HepG2 (cell line): ENCODE measurements around the gene EPS8L3. TPM values are rescaled to one million over a fixed set of nuclear protein-coding genes. Genes with fewer than 3 reads are reported as not detected.
A peak's percentile ranks its signal among the peaks of the same experiment; 100 is the strongest.

Source experiments
- HIC2 ChIP-seq: sonication (generic); formaldehyde crosslinking; IDR thresholded peaks from 2 replicates; pipeline ENCODE4 v1.9.0; 2022; ENCODE audit warnings: low read depth, missing genetic modification reagents
- ISL2 ChIP-seq: sonication (generic); formaldehyde crosslinking; IDR thresholded peaks from 2 replicates; pipeline ENCODE4 v1.5.0; 2020; ENCODE audit warnings: missing genetic modification reagents
- MAZ ChIP-seq, 2 experiments: sonication (generic) in 1 of 2; formaldehyde crosslinking in 1 of 2; IDR thresholded peaks; 2 replicates each; pipeline versions ENCODE4 v1.5.0 to v1.6.1; 2012 to 2020; ENCODE audit warnings: low read depth in 2 of 2, mild to moderate bottlenecking in 2 of 2, borderline replicate concordance in 1 of 2, improper control_type of control experiment in 1 of 2, low read length in 1 of 2, missing genetic modification reagents in 1 of 2, moderate library complexity in 1 of 2
- MEIS1 ChIP-seq: sonication (generic); formaldehyde crosslinking; IDR thresholded peaks from 2 replicates; pipeline ENCODE4 v1.9.0; 2021; ENCODE audit warnings: mild to moderate bottlenecking, missing genetic modification reagents, moderate library complexity, borderline replicate concordance
- MIXL1 ChIP-seq: IDR thresholded peaks from 2 replicates; pipeline ENCODE4 v1.6.1; 2016
- NFKB2 ChIP-seq: sonication (generic); formaldehyde crosslinking; IDR thresholded peaks from 2 replicates; pipeline ENCODE4 v1.4.0; 2020; ENCODE audit warnings: missing genetic modification reagents, borderline replicate concordance
- NR2F6 ChIP-seq, 2 experiments: IDR thresholded peaks; 2 replicates each; pipeline ENCODE4 v1.6.1; 2016; ENCODE audit warnings: antibody characterized with exemption in 1 of 2, mild to moderate bottlenecking in 1 of 2
- SKI ChIP-seq: fragments of 450-650 bp; IDR thresholded peaks from one replicate; pipeline ENCODE4 v1.6.1; 2018; ENCODE audit warnings: mild to moderate bottlenecking; ENCODE audit not compliant: partially characterized antibody
- TCF7 ChIP-seq: sonication (generic); IDR thresholded peaks from 2 replicates; pipeline ENCODE4 v1.6.1; 2016; ENCODE audit warnings: antibody characterized with exemption, low read depth
- XRCC5 ChIP-seq: fragments of 200-400 bp; formaldehyde crosslinking; optimal IDR thresholded peaks from 2 replicates; pipeline ENCODE3; 2017; ENCODE audit warnings: mild to moderate bottlenecking, low read length
- ZBTB38 ChIP-seq: sonication (generic); formaldehyde crosslinking; IDR thresholded peaks from 2 replicates; pipeline ENCODE4 v1.5.1; 2020; ENCODE audit warnings: mild to moderate bottlenecking, missing genetic modification reagents
- ZBTB49 ChIP-seq: sonication (generic); formaldehyde crosslinking; IDR thresholded peaks from 2 replicates; pipeline ENCODE4 v1.4.0; 2020; ENCODE audit warnings: missing genetic modification reagents, borderline replicate concordance
- ZFP91 ChIP-seq: sonication (generic); formaldehyde crosslinking; IDR thresholded peaks from 2 replicates; pipeline ENCODE4 v1.9.0; 2022; ENCODE audit warnings: missing genetic modification reagents, mild to moderate bottlenecking, borderline replicate concordance
- ZNF687 ChIP-seq: sonication (generic); formaldehyde crosslinking; IDR thresholded peaks from 2 replicates; pipeline ENCODE4 v1.5.1; 2020; ENCODE audit warnings: mild to moderate bottlenecking, missing genetic modification reagents, moderate library complexity
- ZSCAN5A ChIP-seq: sonication (generic); formaldehyde crosslinking; IDR thresholded peaks from 2 replicates; pipeline ENCODE4 v1.8.0; 2022; ENCODE audit warnings: mild to moderate bottlenecking, missing genetic modification reagents, borderline replicate concordance
- polyA plus RNA-seq, 8 experiments: library from polyadenylated mRNA; depleted of rRNA in 3 of 8; stranded (reverse) in 7 of 8; unstranded in 1 of 8; fragments of >200 nt; fragmentation: Illumina TruSeq in 4 of 8; extraction: Trizol in 4 of 8; gene quantifications; 2 replicates each; pipeline versions ENCODE4 v1.2.1 to v1.2.3, GENCODE V29; 2011 to 2016; ENCODE audit warnings: low read depth in 4 of 8, missing spikeins in 1 of 8, mixed read lengths in 1 of 8; ENCODE audit not compliant: insufficient read depth in 1 of 8
- total RNA-seq, 5 experiments: library from RNA; depleted of rRNA; stranded (reverse); fragments of >200 nt; fragmentation: Illumina TruSeq; extraction: Trizol; gene quantifications; 2 replicates each; pipeline ENCODE4 v1.2.3, GENCODE V29; 2016; ENCODE audit warnings: low read depth in 1 of 5

The EPS8L3 gene
- total and polyA plus RNA-seq, 2 of the 13 experiments (the other 11 are each of a cell fraction or from before 2014, with no cell fraction given), result 18.2 to 106 TPM

GRCh38 chr1:109790735-109791494, 27.2 kb upstream of the EPS8L3 start (continued):
- TF ChIP-seq ZNF687 (CRISPR knock-in tag), result peak; percentile 85
- peak; percentile 6; the same call in 1 of the 2 replicates for TF ChIP-seq TCF7
- no peak for TF ChIP-seq SKI
- peak; percentile 59 for TF ChIP-seq ISL2 (CRISPR knock-in tag)
- TF ChIP-seq HIC2, result 0 out of 2 replicates have a peak, but pooled peaks have one; percentile 65
- no peak for TF ChIP-seq ZBTB49 (CRISPR knock-in tag)
- TF ChIP-seq ZBTB38, result 0 out of 2 replicates have a peak, but pooled peaks have one; percentile 52
- TF ChIP-seq MAZ (IDR thresholded peaks at IDR 0.05; ENCODE audit: borderline replicate concordance, low read depth, low read length), result no peak
- TF ChIP-seq MAZ (CRISPR knock-in tag; IDR thresholded peaks at IDR 0.05; ENCODE audit: low read depth), result 0 out of 2 replicates have a peak, but pooled peaks have one; percentile 27
- no peak for TF ChIP-seq NR2F6 (IDR thresholded peaks at IDR 0.05)
- TF ChIP-seq NR2F6 (CRISPR knock-in tag; IDR thresholded peaks at IDR 0.05), result 0 out of 2 replicates have a peak, but pooled peaks have one; percentile 25
- peak; percentile 27; the same call in 1 of the 2 replicates for TF ChIP-seq ZFP91 (CRISPR knock-in tag)
- 0 out of 2 replicates have a peak, but pooled peaks have one; percentile 45 for TF ChIP-seq ZSCAN5A (CRISPR knock-in tag)
- peak; percentile 43; the same call in 1 of the 2 replicates for TF ChIP-seq MEIS1 (CRISPR knock-in tag)
- 0 out of 2 replicates have a peak, but pooled peaks have one; percentile 29 for TF ChIP-seq MIXL1 (CRISPR knock-in tag)
- TF ChIP-seq NFKB2, result peak; percentile 61; the same call in 1 of the 2 replicates
- peak; percentile 58 for TF ChIP-seq XRCC5
